GM18951 (cell line): ENCODE results near the gene PRDX1.
"Not testable (repeated sequence)": the region's sequence is repeated elsewhere in the genome, so short reads cannot be mapped to it uniquely, and the experiment has no call there.

Experiments
- POLR2A ChIP-seq: IDR thresholded peaks from 4 replicates; pipeline ENCODE4 v1.6.1; 2011; ENCODE audit warnings: mild to moderate bottlenecking; ENCODE audit not compliant: insufficient read length, insufficient read depth; ENCODE audit errors: extremely low read depth
- in situ Hi-C: fragments of 300-500 bp; cut with MboI; formaldehyde crosslinking; loops from one replicate; pipeline ENCODE4 v1.12.0; 2022; ENCODE audit warnings: low sequenced_read_pairs, mixed read lengths, inconsistent platforms; ENCODE audit not compliant: unreplicated experiment

Gene PRDX1

DNA sequence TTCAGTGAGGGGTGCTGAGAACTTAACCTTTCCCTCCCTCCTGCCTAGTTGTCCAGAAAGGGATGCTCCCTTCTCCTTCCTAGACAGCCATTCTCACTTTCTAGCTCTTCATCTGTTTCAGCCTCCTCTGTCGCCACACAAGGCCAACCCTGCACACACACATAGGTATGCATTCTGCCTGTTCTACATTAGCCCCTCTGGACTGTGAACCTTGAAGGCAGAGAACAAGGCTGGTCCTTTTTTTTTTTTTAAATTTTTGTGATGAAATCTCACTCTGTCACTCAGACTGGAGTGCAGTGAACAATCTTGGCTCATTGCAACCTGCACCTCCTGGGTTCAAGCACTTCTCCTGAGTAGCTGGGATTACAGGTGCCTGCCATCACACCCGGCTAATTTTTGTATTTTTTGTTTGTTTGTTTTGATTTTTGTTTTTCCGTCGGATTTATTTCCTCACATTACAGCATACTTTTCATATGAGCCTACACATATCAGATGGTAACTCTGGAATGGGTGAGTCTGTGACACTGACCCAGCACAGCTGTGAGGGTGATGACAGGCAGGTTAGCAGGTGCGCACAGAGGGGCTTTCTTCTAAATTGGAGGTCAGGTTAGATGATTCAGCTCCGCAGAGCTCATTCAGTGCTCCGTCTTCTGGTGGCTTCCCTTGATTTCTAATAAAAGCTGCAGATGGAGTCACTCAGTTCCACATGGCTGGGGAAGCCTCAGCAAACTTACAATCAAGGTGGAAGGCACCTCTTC, 24.0 kb upstream of the PRDX1 start:
- in situ Hi-C loops: no loop called here
- no peak for TF ChIP-seq POLR2A

DNA sequence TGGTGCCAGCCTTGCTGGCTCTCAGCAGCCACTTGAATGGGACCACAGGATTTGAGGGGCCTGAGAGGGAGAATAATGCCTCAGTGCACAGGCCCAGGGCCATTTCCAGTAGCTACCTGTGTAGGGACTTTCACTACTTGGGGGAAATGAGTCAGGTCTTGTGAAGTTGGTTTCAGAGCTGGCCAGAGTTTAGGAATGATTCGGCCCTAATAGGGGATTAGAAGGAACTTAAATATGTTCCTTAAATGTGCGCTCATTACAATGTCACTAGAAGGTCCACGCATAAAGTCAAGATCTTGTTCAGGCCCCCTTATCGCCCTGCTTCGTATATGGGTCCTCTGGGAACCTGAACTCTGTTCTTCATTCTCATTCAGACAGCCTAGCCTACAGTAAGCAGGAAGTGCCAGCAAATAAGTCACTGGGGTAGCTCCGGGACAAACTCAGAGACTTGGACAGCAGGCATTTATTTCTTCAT, 23.4 kb upstream of the PRDX1 start:
- in situ Hi-C loops: no loop called here
- no peak for TF ChIP-seq POLR2A

DNA sequence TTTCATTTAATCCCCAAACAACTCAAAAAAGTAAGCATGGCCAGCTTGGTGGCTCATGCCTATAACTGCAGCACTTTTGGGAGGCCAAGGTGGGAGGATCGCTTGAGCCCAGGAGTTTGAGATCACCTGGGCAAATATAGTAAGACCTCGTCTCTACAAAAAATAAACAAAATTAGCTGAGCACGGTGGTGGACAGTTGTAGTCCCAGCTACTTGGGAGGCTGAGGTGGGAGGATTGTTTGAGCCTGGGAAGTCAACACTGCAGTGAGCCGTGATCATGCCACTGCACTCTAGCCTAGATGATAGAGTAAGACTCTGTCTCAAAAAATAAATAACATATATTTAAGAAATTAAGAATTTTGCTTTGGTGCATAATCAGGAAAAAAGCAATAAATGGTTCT, 22.8 kb upstream of the PRDX1 start:
- TF ChIP-seq POLR2A: no peak
- in situ Hi-C loops: no loop called here

DNA sequence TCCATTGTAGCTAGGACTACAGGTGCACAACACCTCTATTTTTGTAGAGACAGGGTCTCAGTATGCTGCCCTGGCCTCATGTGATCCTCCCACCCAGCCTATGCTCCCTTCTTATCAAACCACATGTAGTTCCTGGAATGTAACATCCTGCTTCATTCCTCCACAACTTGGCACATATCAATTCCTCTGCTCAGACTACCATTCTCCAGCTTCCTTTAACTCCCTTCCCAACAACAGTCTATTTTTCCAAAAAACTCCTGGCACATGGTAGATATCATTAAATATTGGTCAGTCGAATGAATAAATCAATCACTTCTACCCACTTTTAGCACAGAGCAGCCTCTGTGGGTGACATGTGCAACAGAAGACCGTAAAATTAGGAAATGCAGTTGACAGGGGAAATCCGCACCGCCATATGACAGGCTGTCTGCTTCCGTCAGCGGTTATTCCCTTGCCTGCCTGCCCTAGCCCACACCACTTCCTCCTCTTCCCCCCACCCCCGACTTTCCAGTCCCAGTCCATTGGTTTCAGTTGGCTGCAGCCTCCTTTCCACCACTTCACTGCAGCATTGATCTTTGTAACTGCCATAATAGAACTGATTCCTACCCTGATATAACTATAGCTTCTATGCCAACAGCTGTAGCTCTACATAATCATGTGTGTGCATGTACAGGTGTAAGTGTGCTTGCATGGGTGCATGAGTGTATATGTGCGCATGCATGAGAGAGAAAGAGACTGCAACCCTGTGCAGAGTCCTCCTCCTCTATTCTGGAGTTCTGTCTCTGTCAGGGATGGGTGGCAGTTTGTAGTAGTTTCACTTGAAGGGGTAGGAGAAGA, 22.1 kb upstream of the PRDX1 start:
- no peak for TF ChIP-seq POLR2A
- in situ Hi-C loops: no loop called here

DNA sequence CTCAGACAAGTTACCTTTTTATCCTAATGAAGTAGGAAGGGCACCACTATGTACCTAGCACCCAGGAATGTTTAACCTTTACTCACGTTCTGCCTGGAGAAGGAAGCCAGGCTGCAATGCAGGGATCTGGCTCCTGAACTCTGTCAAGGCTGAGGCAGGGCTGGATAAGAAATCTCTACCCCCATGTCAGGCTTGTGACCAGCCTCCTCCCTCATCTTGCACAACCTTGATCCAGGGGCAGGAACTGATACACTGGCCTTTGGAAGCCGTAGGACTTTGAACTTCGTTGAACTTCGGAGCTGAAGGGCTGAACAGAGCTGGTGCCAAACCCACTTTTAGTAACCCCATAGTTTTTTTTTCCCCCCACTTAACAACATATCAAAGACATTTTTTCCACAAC, 20.9 kb upstream of the PRDX1 start:
- in situ Hi-C loops: no loop called here
- TF ChIP-seq POLR2A: no peak

DNA sequence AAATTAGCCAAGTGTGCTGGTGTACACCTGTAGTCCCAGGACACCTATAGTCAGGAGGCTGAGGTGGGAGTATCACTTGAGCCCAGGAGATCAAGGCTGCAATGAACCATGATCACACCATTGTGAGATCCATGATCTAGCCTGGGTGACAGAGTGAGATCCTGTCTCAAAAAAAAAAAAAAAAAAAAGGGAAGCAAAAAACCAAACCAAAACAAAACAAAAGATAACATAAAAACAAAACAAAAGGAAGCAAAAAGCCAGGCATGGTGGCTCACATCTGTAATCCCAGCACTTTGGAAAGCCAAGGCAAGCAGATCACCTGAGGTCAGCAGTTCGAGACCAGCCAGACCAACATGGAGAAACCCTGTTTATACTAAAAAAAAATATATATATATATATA, 19.5 kb upstream of the PRDX1 start:
- in situ Hi-C loops: no loop called here

DNA sequence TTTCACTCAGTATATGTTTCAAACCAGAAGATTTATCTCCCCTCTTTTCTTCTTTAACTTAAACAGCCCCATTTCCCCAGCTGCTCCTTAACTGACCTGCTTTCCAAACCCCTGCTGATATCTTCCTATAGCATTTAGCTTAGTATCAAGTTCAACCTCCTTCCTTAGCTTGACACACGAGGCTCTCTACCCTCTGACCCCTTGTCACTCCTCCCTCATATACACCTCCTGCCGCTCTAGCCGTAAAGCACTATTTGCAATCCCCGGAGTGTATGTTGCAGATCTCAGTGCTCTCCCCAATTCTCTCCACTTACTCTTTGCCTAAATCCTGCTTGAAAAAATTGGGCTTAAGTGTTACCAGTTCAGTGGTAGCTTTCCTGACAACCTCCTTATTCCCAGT, 15.2 kb upstream of the PRDX1 start:
- in situ Hi-C loops: no loop called here

More for the DNA sequence above, 19.5 kb upstream of the PRDX1 start:
- no peak for TF ChIP-seq POLR2A

DNA sequence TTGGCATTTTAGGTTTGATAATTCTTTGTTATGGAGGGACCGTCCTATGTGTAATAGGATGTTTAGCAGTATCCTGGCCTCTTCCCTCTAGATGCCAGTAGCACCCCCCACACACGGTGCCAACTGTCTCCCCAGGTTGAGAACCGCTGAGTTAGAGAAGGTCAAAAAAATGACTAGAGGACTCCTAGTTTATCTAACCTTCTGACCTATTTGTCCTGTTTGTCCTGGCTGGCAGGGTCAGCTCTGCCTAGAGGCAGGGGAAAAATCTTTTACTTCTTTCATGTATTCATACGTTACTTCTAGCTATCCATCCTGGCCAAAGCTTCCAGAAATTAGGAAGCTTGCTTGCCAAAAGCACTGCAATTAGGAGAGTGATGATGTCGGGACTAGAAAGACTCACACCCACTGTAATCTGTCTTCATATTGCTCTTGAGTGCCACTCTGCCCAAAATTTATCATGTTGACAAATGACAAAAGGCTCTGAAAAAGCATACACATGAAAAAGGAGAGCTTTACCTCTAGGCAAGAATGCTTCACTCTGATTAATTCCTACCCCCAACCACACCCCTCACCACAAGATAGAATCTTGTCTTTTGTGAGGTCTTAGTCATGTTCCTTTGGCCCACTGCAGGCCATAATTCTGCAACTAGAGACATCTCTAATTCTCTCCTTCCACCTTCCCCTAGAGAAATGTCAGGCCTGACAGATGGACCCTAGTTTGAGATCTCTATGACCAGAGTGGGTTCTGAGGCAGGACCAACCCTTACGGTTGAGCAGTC, 14.5 kb upstream of the PRDX1 start:
- TF ChIP-seq POLR2A: no peak
- in situ Hi-C loops: no loop called here

More for the DNA sequence above, 15.2 kb upstream of the PRDX1 start:
- TF ChIP-seq POLR2A: no peak

DNA sequence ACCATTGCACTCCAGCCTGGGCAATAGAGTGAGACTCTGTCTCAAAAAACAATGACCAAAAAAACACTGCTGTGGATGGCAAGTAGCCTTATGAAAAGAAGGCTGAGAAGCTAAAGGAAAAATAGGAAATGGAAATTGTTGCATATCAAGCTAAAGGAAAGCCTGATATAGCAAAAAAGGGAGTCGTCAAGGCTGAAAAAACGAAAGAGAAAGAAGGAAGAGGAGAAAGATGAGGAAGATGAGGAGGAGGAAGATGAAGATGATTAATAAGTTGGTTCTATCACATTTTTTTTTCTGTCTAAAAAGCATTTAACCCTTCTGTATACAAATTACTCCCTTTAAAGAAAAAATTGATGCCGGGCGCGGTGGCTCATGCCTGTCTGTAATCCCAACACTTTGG, 10.2 kb upstream of the PRDX1 start:
- in situ Hi-C loops: no loop called here
- no peak for TF ChIP-seq POLR2A

DNA sequence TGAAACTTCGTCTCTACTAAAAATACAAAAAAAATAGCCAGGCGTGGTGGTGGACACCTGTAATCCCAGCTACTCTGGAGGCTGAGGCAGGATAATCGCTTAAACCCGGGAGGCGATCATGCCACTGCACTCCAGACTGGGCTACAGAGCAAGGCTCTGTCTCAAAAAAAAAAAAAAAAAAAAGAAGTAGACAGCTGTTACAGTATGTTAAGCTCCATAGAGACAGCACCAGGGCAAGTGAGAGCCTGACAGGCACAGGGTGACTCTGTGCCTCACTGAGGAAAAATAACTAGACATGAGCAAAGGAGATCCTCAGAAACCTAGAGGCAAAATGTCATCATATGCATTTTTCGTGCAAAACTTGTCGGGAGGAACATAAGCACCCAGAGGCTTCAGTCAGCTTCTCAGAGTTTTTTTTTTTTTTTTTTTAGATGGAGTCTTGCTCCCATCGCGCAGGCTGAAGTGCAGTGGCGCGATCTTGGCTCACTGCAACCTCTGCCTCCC, 9.0 kb upstream of the PRDX1 start:
- in situ Hi-C loops: no loop called here

DNA sequence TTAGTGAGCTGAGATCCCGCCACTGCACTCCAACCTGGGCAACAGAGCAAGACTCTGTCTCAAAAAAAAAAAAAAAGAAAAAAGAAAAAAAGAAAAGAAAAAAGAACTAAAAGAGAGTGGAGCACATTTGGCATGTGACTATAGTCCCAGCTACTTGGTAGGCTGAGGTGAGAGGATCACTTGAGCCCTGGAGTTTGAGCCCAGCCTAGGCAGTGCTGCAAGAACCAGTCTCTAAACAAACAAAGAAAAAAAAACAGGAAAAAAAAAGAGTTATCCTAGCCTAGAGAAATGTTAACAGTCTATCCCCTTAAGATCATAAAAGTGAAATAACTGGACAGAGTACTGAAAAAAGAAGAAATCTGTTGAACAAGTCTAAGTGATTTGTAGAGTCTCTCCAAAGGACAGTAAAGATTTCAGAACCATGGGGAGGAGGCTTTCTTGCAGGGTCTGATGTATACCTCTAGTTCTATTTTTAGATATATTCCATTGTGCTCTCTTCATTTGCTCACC, 4.5 kb upstream of the PRDX1 start:
- in situ Hi-C loops: no loop called here
- no peak for TF ChIP-seq POLR2A

More for the DNA sequence above, 9.0 kb upstream of the PRDX1 start:
- no peak for TF ChIP-seq POLR2A

DNA sequence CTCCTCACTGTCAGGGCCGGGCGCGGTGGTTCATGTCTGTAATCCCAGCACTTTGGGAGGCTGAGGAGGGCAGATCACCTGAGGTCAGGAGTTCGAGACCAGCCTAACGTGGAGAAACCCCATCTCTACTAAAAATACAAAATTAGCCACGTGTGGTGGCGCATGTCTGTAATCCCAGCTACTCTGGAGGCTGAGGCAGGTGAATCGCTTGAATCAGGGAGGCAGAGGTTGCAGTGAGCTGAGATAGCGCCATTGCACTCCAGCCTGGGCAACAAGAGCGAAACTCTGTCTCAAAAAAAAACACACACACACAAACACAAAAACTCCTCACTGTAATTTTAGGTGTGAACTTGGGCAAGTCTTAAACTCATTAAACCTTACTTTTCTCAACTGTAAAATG, 2.3 kb upstream of the PRDX1 start:
- in situ Hi-C loops: not testable (repeated sequence)

DNA sequence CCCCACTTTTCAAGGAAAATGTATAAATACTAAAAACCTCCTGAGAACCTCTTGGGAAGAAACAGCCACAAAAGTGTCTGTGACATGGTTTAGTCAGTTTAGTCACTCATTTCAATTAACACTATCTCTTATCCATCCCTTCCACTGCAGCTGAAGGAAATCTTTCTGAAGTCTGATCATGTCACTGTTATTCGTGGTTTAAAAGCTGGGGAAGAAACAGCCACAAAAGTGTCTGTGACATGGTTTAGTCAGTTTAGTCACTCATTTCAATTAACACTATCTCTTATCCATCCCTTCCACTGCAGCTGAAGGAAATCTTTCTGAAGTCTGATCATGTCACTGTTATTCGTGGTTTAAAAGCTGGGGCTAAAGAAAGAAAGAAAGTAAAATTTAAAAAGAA, 1.8 kb upstream of the PRDX1 start:
- in situ Hi-C loops: not testable (repeated sequence)
